ENCODE data around the gene OXCT2. TPM values are rescaled to one million over a fixed set of nuclear protein-coding genes. Genes with fewer than 3 reads are reported as not detected.
"Not testable (repeated sequence)": the region's sequence is repeated elsewhere in the genome, so short reads cannot be mapped to it uniquely, and the experiment has no call there.

OXCT2 gene
- total RNA-seq, 1 donor from 2014 or later = 0.36 TPM

GRCh38 chr1:39779821-39780220 lies 8.7 kb upstream of the OXCT2 start:
- Histone ChIP-seq H3K27ac (ENCODE audit: low read depth, low read length) (no peak overlapping the region), H2AFZ (ENCODE audit: low read depth, low read length) (no peak overlapping the region), H3K79me2 (ENCODE audit: insufficient read depth, low read length) (no peaks in the 10 kb centered on the region), H3K4me3 (ENCODE audit: insufficient read depth, low read depth, low read length) (no peak overlapping the region), H3K4me2 (ENCODE audit: low read length) (no peak overlapping the region), H3K4me1 (ENCODE audit: insufficient read depth, low read length) (no peaks in the 10 kb centered on the region), H3K9ac (ENCODE audit: low read length) (no peak overlapping the region), H3K27me3 (ENCODE audit: insufficient read depth, low read length) (peaks cover 16% of the 10 kb centered on the region), H3K9me3 (ENCODE audit: insufficient read depth, low read depth, low read length) (no peaks in the 10 kb centered on the region), H3K36me3 (ENCODE audit: insufficient read depth, low read length) (no peaks in the 10 kb centered on the region), H4K20me1 (ENCODE audit: insufficient read depth, low read length) (no peaks in the 10 kb centered on the region)
- H3K4me3 Mint-ChIP-seq (ENCODE audit: unreplicated experiment) = no peak overlapping the region
- peaks cover 15% of the 10 kb centered on the region for H3K4me1 Mint-ChIP-seq (ENCODE audit: low read depth, unreplicated experiment)
- TF ChIP-seq EZH2 (IDR thresholded peaks at IDR 0.05; ENCODE audit: insufficient read depth, low read length) (no peak), CTCF (IDR thresholded peaks at IDR 0.05; ENCODE audit: insufficient read depth, low read depth, low read length) (no peak)
- no peak overlapping the region for H3K27ac Mint-ChIP-seq (ENCODE audit: unreplicated experiment)
- no peaks in the 10 kb centered on the region for H3K36me3 Mint-ChIP-seq (ENCODE audit: low read depth, unreplicated experiment)
- DNase-seq (ENCODE audit: low read depth) = no peak
- FAIRE-seq = no peak
- peaks cover 3% of the 10 kb centered on the region for H3K9me3 Mint-ChIP-seq (ENCODE audit: unreplicated experiment)
- peaks cover 42% of the 10 kb centered on the region for H3K27me3 Mint-ChIP-seq (ENCODE audit: low read depth, unreplicated experiment)

- DNase-seq (ENCODE audit: low read depth) = no peak
- no peaks in the 10 kb centered on the region for H4K20me1 ChIP-seq (ENCODE audit: insufficient read depth, low read length)
- H3K27ac ChIP-seq (ENCODE audit: low read depth, low read length) = no peak overlapping the region
- Mint-ChIP-seq H3K9me3 (ENCODE audit: unreplicated experiment) (peaks cover 3% of the 10 kb centered on the region), H3K27me3 (ENCODE audit: low read depth, unreplicated experiment) (peaks cover 42% of the 10 kb centered on the region), H3K4me1 (ENCODE audit: low read depth, unreplicated experiment) (peaks cover 15% of the 10 kb centered on the region), H3K4me3 (ENCODE audit: unreplicated experiment) (no peak overlapping the region), H3K36me3 (ENCODE audit: low read depth, unreplicated experiment) (no peaks in the 10 kb centered on the region), H3K27ac (ENCODE audit: unreplicated experiment) (no peak overlapping the region)
- H3K79me2 ChIP-seq (ENCODE audit: insufficient read depth, low read length) = no peaks in the 10 kb centered on the region
- H3K9ac ChIP-seq (ENCODE audit: low read length) = no peak overlapping the region
- no peak for FAIRE-seq
- no peak overlapping the region for H3K4me3 ChIP-seq (ENCODE audit: insufficient read depth, low read depth, low read length)
- H3K4me1 ChIP-seq (ENCODE audit: insufficient read depth, low read length) = no peaks in the 10 kb centered on the region
- TF ChIP-seq CTCF (IDR thresholded peaks at IDR 0.05; ENCODE audit: insufficient read depth, low read depth, low read length) = no peak
- TF ChIP-seq EZH2 (IDR thresholded peaks at IDR 0.05; ENCODE audit: insufficient read depth, low read length) = no peak
- no peak overlapping the region for H2AFZ ChIP-seq (ENCODE audit: low read depth, low read length)
- no peaks in the 10 kb centered on the region for H3K9me3 ChIP-seq (ENCODE audit: insufficient read depth, low read depth, low read length)
- peaks cover 16% of the 10 kb centered on the region for H3K27me3 ChIP-seq (ENCODE audit: insufficient read depth, low read length)
- no peaks in the 10 kb centered on the region for H3K36me3 ChIP-seq (ENCODE audit: insufficient read depth, low read length)
- no peak overlapping the region for H3K4me2 ChIP-seq (ENCODE audit: low read length)
Measured at GRCh38 chr1:39779137-39779536, 8.0 kb upstream of the OXCT2 start.

GRCh38 chr1:39778463-39779099 lies 7.4 kb upstream of the OXCT2 start:
- not testable (repeated sequence) for H3K36me3 ChIP-seq (ENCODE audit: insufficient read depth, low read length); H3K27ac ChIP-seq (ENCODE audit: low read depth, low read length); H3K9ac ChIP-seq (ENCODE audit: low read length); DNase-seq (ENCODE audit: low read depth); H3K27ac Mint-ChIP-seq (ENCODE audit: unreplicated experiment); H3K9me3 Mint-ChIP-seq (ENCODE audit: unreplicated experiment); H2AFZ ChIP-seq (ENCODE audit: low read depth, low read length); H3K4me1 ChIP-seq (ENCODE audit: insufficient read depth, low read length); H3K79me2 ChIP-seq (ENCODE audit: insufficient read depth, low read length); H3K4me3 Mint-ChIP-seq (ENCODE audit: unreplicated experiment); FAIRE-seq; H3K4me2 ChIP-seq (ENCODE audit: low read length); H3K9me3 ChIP-seq (ENCODE audit: insufficient read depth, low read depth, low read length); H3K4me3 ChIP-seq (ENCODE audit: insufficient read depth, low read depth, low read length); H4K20me1 ChIP-seq (ENCODE audit: insufficient read depth, low read length); H3K36me3 Mint-ChIP-seq (ENCODE audit: low read depth, unreplicated experiment)
- peaks cover 15% of the 10 kb centered on the region for H3K4me1 Mint-ChIP-seq (ENCODE audit: low read depth, unreplicated experiment)
- H3K27me3 Mint-ChIP-seq (ENCODE audit: low read depth, unreplicated experiment) = peaks cover 38% of the 10 kb centered on the region
- peaks cover 12% of the 10 kb centered on the region for H3K27me3 ChIP-seq (ENCODE audit: insufficient read depth, low read length)

- not testable (repeated sequence) for H3K9me3 Mint-ChIP-seq (ENCODE audit: unreplicated experiment); H3K9me3 ChIP-seq (ENCODE audit: insufficient read depth, low read depth, low read length); H3K4me3 ChIP-seq (ENCODE audit: insufficient read depth, low read depth, low read length); H3K4me3 Mint-ChIP-seq (ENCODE audit: unreplicated experiment); H3K79me2 ChIP-seq (ENCODE audit: insufficient read depth, low read length); H2AFZ ChIP-seq (ENCODE audit: low read depth, low read length); H3K9ac ChIP-seq (ENCODE audit: low read length); DNase-seq (ENCODE audit: low read depth); H3K4me2 ChIP-seq (ENCODE audit: low read length); FAIRE-seq; H3K36me3 ChIP-seq (ENCODE audit: insufficient read depth, low read length); H3K27ac Mint-ChIP-seq (ENCODE audit: unreplicated experiment); H3K36me3 Mint-ChIP-seq (ENCODE audit: low read depth, unreplicated experiment); H4K20me1 ChIP-seq (ENCODE audit: insufficient read depth, low read length); H3K4me1 ChIP-seq (ENCODE audit: insufficient read depth, low read length); H3K27ac ChIP-seq (ENCODE audit: low read depth, low read length)
- peaks cover 11% of the 10 kb centered on the region for H3K27me3 ChIP-seq (ENCODE audit: insufficient read depth, low read length)
- Mint-ChIP-seq H3K27me3 (ENCODE audit: low read depth, unreplicated experiment) (peaks cover 32% of the 10 kb centered on the region), H3K4me1 (ENCODE audit: low read depth, unreplicated experiment) (peaks cover 15% of the 10 kb centered on the region)
Measured at GRCh38 chr1:39777896-39778295, 6.7 kb upstream of the OXCT2 start.

Data from astrocyte (in vitro differentiated cells and primary cell).